ENCODE results near the gene ASRGL1. TPM values are rescaled to one million over a fixed set of nuclear protein-coding genes. Genes with fewer than 3 reads are reported as not detected.

Gene ASRGL1
- total and polyA plus RNA-seq, 10 donors: 2.9 to 23.4 (median 5.1) TPM

- 52 to 63% (median 53%) methylated on average over 23 of the region's 23 CpGs for WGBS, 5 donors
- H3K4me3 ChIP-seq: no peak overlapping the region
- H3K27me3 ChIP-seq (replicated peaks in 1 of 7): peaks cover 0 to 8% (median 0%) of the 10 kb centered on the region in 7 donors
- peak overlapping the region in 4 of 8 donors; percentile 13 to 56 (median 22) for H3K27ac ChIP-seq
- H3K36me3 ChIP-seq: no peaks in the 10 kb centered on the region
- intact Hi-C loops (cut with DNase I; ENCODE audit: low total_unique reads): no loop called here
- no peak for DNase-seq
- TF ChIP-seq CTCF (IDR thresholded peaks at IDR 0.05 in 8 of 11, conservative IDR thresholded peaks at IDR 0.05 in 3 of 11): no peak
- no peak for TF ChIP-seq POLR2AphosphoS5 (IDR thresholded peaks at IDR 0.05)
- no peak for TF ChIP-seq POLR2A (IDR thresholded peaks at IDR 0.05)
- no peaks in the 10 kb centered on the region for H3K9me3 ChIP-seq
- H3K4me1 ChIP-seq: peaks cover 5 to 48% (median 34%) of the 10 kb centered on the region in 6 donors
Observed at GRCh38 chr11:62439785-62440602, 102.7 kb downstream of the ASRGL1 start.

Other genes starting within 250 kb of the ASRGL1 start
- gene INCENP, start 213.4 kb upstream of the ASRGL1 start, total RNA-seq: 10 to 100 TPM; 22.2 to 32.4 (median 28.8) TPM
- gene INCENP, start 213.4 kb upstream of the ASRGL1 start, polyA plus RNA-seq: 1 to 10 TPM; 1.8 to 5.3 (median 3.0) TPM
- not detected for gene SCGB1D1, start 147.2 kb upstream of the ASRGL1 start, total RNA-seq
- gene SCGB1D1, start 147.2 kb upstream of the ASRGL1 start, polyA plus RNA-seq: not detected
- gene SCGB2A1, start 128.8 kb upstream of the ASRGL1 start, total RNA-seq: not detected
- gene SCGB2A1, start 128.8 kb upstream of the ASRGL1 start, polyA plus RNA-seq: not detected
- not detected for gene SCGB1D2, start 95.2 kb upstream of the ASRGL1 start, total RNA-seq
- gene SCGB1D2, start 95.2 kb upstream of the ASRGL1 start, polyA plus RNA-seq: not detected
- gene SCGB2A2, start 67.3 kb upstream of the ASRGL1 start, total RNA-seq: not detected
- gene SCGB2A2, start 67.3 kb upstream of the ASRGL1 start, polyA plus RNA-seq: not detected
- gene SCGB1D4, start 38.4 kb upstream of the ASRGL1 start, total RNA-seq: not detected
- not detected for gene SCGB1D4, start 38.4 kb upstream of the ASRGL1 start, polyA plus RNA-seq
- not detected for gene SCGB1A1, start 81.6 kb downstream of the ASRGL1 start, total RNA-seq
- under 1 TPM in 1 of 3 donors, not detected in 2; 0.35 TPM for gene SCGB1A1, start 81.6 kb downstream of the ASRGL1 start, polyA plus RNA-seq
- gene AHNAK, start 209.4 kb downstream of the ASRGL1 start, total RNA-seq: 100 to 1,000 TPM; 168 to 370 (median 289) TPM
- 10 to 100 TPM; 11.8 to 24.0 (median 12.0) TPM for gene AHNAK, start 209.4 kb downstream of the ASRGL1 start, polyA plus RNA-seq
- 1,000 to 10,000 TPM in 6 of 7 donors, 100 to 1,000 TPM in 1; 989 to 1,475 (median 1,270) TPM for gene EEF1G, start 236.4 kb downstream of the ASRGL1 start, total RNA-seq
- 1,000 to 10,000 TPM; 2,364 to 2,501 (median 2,474) TPM for gene EEF1G, start 236.4 kb downstream of the ASRGL1 start, polyA plus RNA-seq